Neural crest cell (in vitro differentiated cells): ENCODE results near the gene ACOT13. TPM values are rescaled to one million over a fixed set of nuclear protein-coding genes. Genes with fewer than 3 reads are reported as not detected.
"Not testable (repeated sequence)": the region's sequence is repeated elsewhere in the genome, so short reads cannot be mapped to it uniquely, and the experiment has no call there.

Experiments
- DNase-seq: peaks from one replicate; pipeline ENCODE4 v3.0.0; 2021; ENCODE audit warnings: low read depth, mixed read lengths, low spot score
- H3K27ac Mint-ChIP-seq: one replicate; pipeline ENCODE4 v1.8.0; 2021; ENCODE audit warnings: mild to moderate bottlenecking, mixed read lengths; ENCODE audit not compliant: unreplicated experiment
- H3K27me3 Mint-ChIP-seq: 2 replicates; pipeline ENCODE4 v1.8.0; 2021; ENCODE audit warnings: low read depth, mild to moderate bottlenecking, mixed read lengths
- H3K36me3 Mint-ChIP-seq: 2 replicates; pipeline ENCODE4 v1.8.0; 2021; ENCODE audit warnings: low read depth, mild to moderate bottlenecking, mixed read lengths
- H3K4me1 Mint-ChIP-seq: 2 replicates; pipeline ENCODE4 v1.8.0; 2021; ENCODE audit warnings: mixed read lengths
- H3K4me3 Mint-ChIP-seq: one replicate; pipeline ENCODE4 v1.8.0; 2021; ENCODE audit warnings: mild to moderate bottlenecking, mixed read lengths
- H3K9me3 Mint-ChIP-seq: 2 replicates; pipeline ENCODE4 v1.8.0; 2021; ENCODE audit warnings: mixed read lengths
- total RNA-seq: library from RNA; stranded (reverse); gene quantifications from 2 replicates; pipeline ENCODE4 v1.2.1, GENCODE V29; 2021
- TF ChIP-seq, protein P1 (sequence below): fragments of 200-600 bp; sonication (generic); conservative IDR thresholded peaks from 2 replicates; pipeline ENCODE4 v1.5.0; 2021; ENCODE audit warnings: antibody characterized with exemption, mild to moderate bottlenecking

ACOT13 gene
- total RNA-seq, 1 donor from 2014 or later: 27.4 TPM

DNA sequence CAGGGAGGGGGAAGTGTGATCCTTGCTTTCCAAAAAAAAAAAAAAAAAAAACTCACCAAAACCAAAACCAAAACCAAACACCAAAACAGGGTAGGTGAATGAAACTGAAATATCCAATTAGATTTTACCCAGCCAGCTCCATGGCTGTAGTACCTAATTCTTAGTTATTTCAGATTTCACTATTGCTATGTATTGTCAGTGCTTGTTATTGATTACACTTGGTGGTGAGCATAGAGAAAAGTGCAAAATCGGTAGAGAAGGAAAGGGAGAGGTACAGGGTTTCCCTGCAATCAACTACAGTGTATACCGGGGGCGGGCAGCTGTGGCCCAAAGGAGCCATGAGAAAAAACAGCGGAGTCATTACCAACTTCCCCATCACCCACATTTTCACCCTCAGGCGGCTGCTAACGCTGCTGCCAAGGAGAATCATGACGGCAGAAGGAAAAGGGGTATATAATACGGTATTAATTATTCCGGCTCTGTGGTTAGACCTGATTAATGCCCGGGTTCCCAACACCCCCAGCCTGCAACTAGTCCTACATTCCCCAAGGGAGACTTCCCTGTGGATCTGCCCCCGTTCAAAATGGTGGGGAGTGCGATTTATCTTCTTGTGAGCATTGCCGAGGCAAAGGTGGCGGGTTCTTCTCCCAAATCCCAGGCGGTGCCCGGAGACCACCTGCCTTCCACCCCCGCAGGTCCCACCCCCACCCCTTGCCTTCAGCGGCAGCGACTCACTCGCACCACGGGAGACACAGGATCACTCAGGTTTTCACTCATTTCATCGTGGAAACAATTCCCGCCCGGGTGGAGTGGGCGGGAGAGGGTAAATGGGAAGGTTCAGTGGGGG, 52.5 kb downstream of the ACOT13 start, which contains the start of gene C6orf62:
Gene C6orf62 (minus strand): TSS at position 30 of the 847 bp plus-strand sequence. CDS start 486 bp downstream, outside the sequence.
- no peak for DNase-seq
- peak within 1 kb of the TSS; percentile 100 for H3K27ac Mint-ChIP-seq
- peaks cover 13% of the 10 kb centered on the region for H3K36me3 Mint-ChIP-seq
- peaks cover 48% of the 10 kb centered on the region for H3K4me1 Mint-ChIP-seq
- H3K27me3 Mint-ChIP-seq: no peaks in the 10 kb centered on the region
- peak within 1 kb of the TSS; percentile 91 for H3K4me3 Mint-ChIP-seq
- no peaks in the 10 kb centered on the region for H3K9me3 Mint-ChIP-seq
- TF ChIP-seq, protein P1, sequence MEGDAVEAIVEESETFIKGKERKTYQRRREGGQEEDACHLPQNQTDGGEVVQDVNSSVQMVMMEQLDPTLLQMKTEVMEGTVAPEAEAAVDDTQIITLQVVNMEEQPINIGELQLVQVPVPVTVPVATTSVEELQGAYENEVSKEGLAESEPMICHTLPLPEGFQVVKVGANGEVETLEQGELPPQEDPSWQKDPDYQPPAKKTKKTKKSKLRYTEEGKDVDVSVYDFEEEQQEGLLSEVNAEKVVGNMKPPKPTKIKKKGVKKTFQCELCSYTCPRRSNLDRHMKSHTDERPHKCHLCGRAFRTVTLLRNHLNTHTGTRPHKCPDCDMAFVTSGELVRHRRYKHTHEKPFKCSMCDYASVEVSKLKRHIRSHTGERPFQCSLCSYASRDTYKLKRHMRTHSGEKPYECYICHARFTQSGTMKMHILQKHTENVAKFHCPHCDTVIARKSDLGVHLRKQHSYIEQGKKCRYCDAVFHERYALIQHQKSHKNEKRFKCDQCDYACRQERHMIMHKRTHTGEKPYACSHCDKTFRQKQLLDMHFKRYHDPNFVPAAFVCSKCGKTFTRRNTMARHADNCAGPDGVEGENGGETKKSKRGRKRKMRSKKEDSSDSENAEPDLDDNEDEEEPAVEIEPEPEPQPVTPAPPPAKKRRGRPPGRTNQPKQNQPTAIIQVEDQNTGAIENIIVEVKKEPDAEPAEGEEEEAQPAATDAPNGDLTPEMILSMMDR: no peak

DNA sequence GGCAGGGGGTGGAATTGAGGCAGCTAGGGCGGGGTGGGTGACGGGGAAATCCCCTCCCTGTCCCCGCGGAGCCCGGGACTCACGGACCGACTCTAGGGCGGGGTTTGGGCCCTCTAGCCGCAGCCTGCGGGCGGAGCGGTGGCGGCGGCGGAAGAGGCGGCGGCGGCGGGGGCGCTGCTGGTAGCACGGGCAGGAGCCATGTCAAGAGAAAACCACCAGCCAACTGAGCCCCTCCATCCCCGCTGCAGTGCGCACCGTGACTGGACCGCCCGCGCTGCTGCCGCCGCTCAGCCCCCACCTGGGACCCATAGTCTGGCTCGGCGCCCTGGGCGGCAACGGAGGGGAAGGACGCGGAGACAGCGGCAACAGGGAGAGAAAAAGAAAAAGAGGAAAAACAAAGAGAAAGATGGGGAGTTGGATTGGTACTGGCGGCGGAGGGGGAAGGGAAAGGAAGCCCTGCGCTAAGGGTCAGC, 53.3 kb downstream of the ACOT13 start:
- peak overlapping the region; percentile 91 for H3K4me3 Mint-ChIP-seq
- peak; percentile 22 for DNase-seq
- no peaks in the 10 kb centered on the region for H3K27me3 Mint-ChIP-seq
- peaks cover 13% of the 10 kb centered on the region for H3K36me3 Mint-ChIP-seq
- H3K4me1 Mint-ChIP-seq: peaks cover 45% of the 10 kb centered on the region
- peak overlapping the region; percentile 100 for H3K27ac Mint-ChIP-seq
- no peaks in the 10 kb centered on the region for H3K9me3 Mint-ChIP-seq
- TF ChIP-seq, protein P1: no peak

DNA sequence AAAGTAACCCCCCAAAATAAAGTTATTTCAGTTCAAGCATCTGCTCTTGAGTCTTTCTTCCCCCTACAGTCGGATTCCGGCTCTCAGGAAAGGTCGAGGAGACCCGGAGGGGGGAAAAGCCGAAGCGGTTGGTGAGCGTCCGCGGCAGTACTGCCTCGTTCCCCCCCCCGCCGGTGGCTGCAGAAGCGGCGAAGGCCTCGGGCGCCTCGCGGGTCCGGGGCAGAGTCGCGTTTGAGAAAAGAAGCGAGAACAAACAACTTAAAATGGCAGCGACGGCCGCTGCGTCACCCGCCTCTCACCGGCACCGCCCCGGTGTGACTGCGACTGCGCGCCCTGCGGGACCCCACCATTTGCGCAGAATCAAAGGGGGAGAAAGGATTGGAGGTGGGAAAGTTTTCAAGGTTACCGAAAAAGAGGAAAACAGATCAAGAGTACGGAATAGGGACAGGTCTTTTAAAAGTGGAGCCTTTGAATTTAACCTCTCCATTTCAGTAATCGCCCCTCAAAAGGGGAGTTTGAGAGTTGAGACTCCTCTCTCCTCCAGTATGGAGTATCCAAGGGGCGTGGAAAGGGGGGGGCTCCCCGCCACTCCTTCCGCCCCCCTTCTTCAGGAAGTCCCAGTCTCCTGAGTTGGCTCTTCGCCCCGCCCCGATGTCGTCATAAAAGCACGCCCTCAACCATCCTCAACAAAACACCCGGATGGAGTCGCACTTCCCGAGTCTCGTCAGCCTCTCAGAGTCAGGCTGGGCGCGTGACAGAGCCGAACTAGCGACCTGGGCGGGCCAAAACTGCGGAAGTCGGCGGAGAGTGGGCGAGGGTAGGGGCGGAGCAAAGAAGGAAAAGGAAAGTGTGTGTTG, 54.0 kb downstream of the ACOT13 start:
- Mint-ChIP-seq H3K36me3 (peaks cover 8% of the 10 kb centered on the region), H3K9me3 (no peaks in the 10 kb centered on the region), H3K27ac (peak overlapping the region; percentile 100), H3K4me3 (peak overlapping the region; percentile 91), H3K27me3 (no peaks in the 10 kb centered on the region), H3K4me1 (peaks cover 41% of the 10 kb centered on the region)
- TF ChIP-seq, protein P1: no peak
- DNase-seq: peak; percentile 98

DNA sequence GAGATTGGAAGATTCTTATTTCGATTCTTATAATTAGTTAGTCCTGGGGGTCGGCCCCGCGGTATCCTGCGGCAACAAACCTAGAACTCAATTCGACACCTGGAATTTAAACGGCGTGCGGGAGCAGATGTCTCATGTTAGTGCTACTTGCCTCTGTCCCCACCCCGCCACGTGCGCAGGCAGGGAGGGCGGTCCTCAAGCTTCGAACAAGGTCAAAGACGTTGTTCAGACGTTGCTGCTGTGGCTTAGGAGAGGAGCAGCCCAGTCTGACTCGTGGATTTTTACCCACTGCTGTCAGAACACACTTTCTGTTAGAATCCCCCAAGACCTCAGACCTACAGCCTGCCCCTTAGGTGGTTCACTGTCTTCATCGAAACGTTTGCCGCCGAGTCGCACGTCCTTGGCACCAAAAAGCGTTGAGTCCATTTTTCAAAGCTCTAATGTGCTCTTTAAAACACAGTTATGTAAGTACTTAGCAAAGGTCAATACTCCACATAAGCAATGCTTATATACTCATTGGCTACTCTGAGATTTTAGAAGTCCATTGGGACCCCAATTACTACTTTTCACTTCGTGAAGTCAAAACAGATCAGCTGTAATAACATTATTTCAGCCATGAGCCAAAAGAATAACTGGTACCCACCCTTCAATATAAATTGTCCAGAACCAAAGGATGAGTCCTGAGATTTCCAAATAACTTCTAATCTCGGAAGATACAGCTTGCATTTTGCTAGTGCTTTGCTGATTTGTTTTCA, 54.8 kb downstream of the ACOT13 start:
- Mint-ChIP-seq H3K9me3 (no peaks in the 10 kb centered on the region), H3K27ac (peak overlapping the region; percentile 100), H3K27me3 (no peaks in the 10 kb centered on the region), H3K4me1 (peaks cover 33% of the 10 kb centered on the region), H3K36me3 (peaks cover 6% of the 10 kb centered on the region), H3K4me3 (peak overlapping the region; percentile 91)
- TF ChIP-seq, protein P1: no peak
- DNase-seq: no peak

DNA sequence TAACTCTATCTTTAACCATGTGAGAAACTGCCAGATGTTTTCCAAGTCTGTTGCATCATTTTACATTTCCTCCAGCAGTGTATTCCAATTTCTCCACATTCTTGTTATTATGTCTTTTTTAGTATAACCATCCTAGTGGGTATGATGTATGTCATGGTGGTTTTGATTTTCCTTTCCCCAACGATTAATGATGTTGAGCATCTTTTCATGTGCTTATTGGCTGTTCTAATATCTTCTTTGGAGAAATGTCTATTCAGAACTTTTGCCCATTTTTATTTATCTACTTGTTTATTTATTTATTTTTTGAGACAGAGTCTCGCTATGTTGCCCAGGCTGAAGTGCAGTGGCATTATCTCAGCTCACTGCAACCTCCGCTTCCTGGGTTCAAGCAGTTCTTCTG, 56.4 kb downstream of the ACOT13 start:
- TF ChIP-seq, protein P1: no peak
- H3K9me3 Mint-ChIP-seq: no peaks in the 10 kb centered on the region
- H3K4me1 Mint-ChIP-seq: peaks cover 20% of the 10 kb centered on the region
- peaks cover under 1% of the 10 kb centered on the region for H3K36me3 Mint-ChIP-seq
- DNase-seq: no peak
- peak overlapping the region; percentile 72 for H3K4me3 Mint-ChIP-seq
- H3K27me3 Mint-ChIP-seq: peaks cover 7% of the 10 kb centered on the region
- H3K27ac Mint-ChIP-seq: no peak overlapping the region

DNA sequence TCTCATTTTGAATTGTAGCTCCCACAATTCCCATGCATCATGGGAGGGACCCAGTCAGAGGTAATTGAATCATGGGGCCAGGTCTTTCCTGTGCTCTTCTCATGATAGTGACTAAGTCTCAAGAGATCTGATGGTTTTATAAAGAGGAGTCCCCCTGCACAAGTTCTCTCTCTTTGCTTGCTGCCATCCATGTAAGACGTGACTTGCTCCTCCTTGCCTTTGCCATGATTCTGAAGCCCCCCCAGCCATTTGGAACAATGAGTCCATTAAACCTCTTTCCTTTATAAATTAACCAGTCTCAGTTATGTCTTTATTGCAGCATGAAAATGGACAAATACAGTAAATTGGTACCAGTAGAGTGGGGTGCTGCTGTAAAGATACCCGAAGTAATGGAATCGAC, 63.8 kb downstream of the ACOT13 start:
- not testable (repeated sequence) for H3K4me1 Mint-ChIP-seq, H3K27ac Mint-ChIP-seq, H3K4me3 Mint-ChIP-seq, DNase-seq
- Mint-ChIP-seq H3K27me3 (peaks cover 15% of the 10 kb centered on the region), H3K36me3 (peaks cover 11% of the 10 kb centered on the region), H3K9me3 (peaks cover 18% of the 10 kb centered on the region)

DNA sequence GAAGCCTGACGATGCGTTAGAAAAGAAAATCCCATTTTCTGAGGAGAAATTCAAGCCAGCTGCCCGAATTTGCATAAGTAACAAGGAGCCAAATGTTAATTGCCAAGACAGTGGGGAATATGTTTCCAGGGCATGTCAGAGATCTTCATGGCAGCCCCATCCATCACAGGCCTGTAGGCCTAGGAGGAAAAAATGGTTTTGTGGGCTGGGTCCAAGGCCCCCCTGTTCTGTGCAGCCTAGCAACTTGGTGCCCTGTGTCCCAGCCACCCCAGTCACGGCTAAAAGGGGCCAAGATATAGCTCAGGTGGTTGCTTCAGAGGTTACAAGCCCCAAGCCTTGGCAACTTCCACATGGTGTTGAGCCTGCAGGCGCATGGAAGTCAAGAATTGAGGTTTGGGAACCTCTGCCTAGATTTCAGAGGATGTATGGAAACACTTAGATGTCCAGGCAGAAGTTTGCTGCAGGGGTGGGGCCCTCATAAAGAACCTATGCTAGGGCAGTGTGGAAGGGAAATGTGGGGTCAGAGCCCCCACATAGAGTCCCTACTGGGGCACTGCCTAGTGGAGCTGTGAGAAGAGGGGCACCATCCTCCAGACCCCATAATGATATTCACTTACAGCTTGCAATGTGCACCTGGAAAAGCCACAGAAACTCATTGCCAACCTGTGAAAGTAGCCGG, 64.7 kb downstream of the ACOT13 start:
- H3K4me1 Mint-ChIP-seq, H3K4me3 Mint-ChIP-seq, H3K27ac Mint-ChIP-seq, DNase-seq: not testable (repeated sequence)
- H3K9me3 Mint-ChIP-seq: peaks cover 18% of the 10 kb centered on the region
- H3K27me3 Mint-ChIP-seq: peaks cover 15% of the 10 kb centered on the region
- H3K36me3 Mint-ChIP-seq: peaks cover 11% of the 10 kb centered on the region
